ENCODE data around the gene GMCL2. TPM values are rescaled to one million over a fixed set of nuclear protein-coding genes. Genes with fewer than 3 reads are reported as not detected.

The GMCL2 gene
- total RNA-seq, 1 experiment from 2014 or later, result not detected

DNA sequence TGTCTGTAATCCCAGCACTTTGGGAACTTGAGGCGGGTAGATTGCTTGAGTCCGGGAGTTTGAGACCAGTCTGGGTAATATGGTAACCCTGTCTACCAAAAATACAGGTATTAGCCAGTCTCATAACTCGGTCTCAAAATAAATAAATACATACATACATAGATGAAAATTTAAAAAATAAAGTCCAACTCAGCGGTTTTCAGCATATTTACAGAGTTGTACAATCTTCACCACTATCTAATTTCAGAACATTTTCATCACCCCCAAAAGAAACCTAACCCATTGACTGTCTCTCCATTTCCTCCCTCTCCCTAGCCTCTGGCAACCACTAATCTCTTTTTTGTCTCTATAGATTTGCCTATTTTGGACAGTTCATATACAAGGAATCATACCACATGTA lies 45.6 kb downstream of the GMCL2 start:
- no peaks in the 10 kb centered on the region for H3K27me3 ChIP-seq (ENCODE audit: insufficient read depth, low read length)
- peaks cover 0 to 8% of the 10 kb centered on the region in 2 experiments; a peak in 1 of 4 replicates for H3K4me1 ChIP-seq (ENCODE audit: control insufficient read depth in 1 of 2, insufficient read depth in 2 of 2, low read length in 2 of 2)
- H4K20me1 ChIP-seq (ENCODE audit: insufficient read depth), result no peaks in the 10 kb centered on the region
- no peak overlapping the region for H3K9ac ChIP-seq (ENCODE audit: low read length)
- H3K79me2 ChIP-seq (ENCODE audit: insufficient read depth, low read length), result no peaks in the 10 kb centered on the region; the same call in 1 of the 2 replicates
- H3K36me3 ChIP-seq (ENCODE audit: control insufficient read depth in 1 of 2, insufficient read depth in 2 of 2, low read length in 2 of 2), result peaks cover 17 to 19% of the 10 kb centered on the region in 2 experiments; a peak in 3 of 4 replicates
- H3K27ac ChIP-seq (ENCODE audit: low read depth, low read length), result no peak overlapping the region
- DNase-seq (ENCODE audit: low read depth, low spot score), result no peak
- H2AFZ ChIP-seq (ENCODE audit: low read depth, low read length, poor library complexity, severe bottlenecking), result no peak overlapping the region
- no peak for TF ChIP-seq EGR1 (IDR thresholded peaks at IDR 0.05; ENCODE audit: low read depth)
- TF ChIP-seq, protein P1, sequence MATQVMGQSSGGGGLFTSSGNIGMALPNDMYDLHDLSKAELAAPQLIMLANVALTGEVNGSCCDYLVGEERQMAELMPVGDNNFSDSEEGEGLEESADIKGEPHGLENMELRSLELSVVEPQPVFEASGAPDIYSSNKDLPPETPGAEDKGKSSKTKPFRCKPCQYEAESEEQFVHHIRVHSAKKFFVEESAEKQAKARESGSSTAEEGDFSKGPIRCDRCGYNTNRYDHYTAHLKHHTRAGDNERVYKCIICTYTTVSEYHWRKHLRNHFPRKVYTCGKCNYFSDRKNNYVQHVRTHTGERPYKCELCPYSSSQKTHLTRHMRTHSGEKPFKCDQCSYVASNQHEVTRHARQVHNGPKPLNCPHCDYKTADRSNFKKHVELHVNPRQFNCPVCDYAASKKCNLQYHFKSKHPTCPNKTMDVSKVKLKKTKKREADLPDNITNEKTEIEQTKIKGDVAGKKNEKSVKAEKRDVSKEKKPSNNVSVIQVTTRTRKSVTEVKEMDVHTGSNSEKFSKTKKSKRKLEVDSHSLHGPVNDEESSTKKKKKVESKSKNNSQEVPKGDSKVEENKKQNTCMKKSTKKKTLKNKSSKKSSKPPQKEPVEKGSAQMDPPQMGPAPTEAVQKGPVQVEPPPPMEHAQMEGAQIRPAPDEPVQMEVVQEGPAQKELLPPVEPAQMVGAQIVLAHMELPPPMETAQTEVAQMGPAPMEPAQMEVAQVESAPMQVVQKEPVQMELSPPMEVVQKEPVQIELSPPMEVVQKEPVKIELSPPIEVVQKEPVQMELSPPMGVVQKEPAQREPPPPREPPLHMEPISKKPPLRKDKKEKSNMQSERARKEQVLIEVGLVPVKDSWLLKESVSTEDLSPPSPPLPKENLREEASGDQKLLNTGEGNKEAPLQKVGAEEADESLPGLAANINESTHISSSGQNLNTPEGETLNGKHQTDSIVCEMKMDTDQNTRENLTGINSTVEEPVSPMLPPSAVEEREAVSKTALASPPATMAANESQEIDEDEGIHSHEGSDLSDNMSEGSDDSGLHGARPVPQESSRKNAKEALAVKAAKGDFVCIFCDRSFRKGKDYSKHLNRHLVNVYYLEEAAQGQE (IDR thresholded peaks at IDR 0.05; ENCODE audit: low read depth), result no peak
- no peak for TF ChIP-seq SP1 (IDR thresholded peaks at IDR 0.05; ENCODE audit: low read depth)
- no peak for TF ChIP-seq RAD21 (IDR thresholded peaks at IDR 0.05; ENCODE audit: low read depth)
- no peak for TF ChIP-seq CEBPB (IDR thresholded peaks at IDR 0.05; ENCODE audit: low read depth)
- no peak for TF ChIP-seq ZNF274 (IDR thresholded peaks at IDR 0.05; ENCODE audit: low read depth, low read length)
- no peak for TF ChIP-seq ELF1 (IDR thresholded peaks at IDR 0.05; ENCODE audit: borderline replicate concordance, low read depth)
- TF ChIP-seq POLR2A (IDR thresholded peaks at IDR 0.05; ENCODE audit: borderline replicate concordance, extremely low read depth, insufficient read depth, insufficient read length), result no peak
- no peak for TF ChIP-seq SIN3A (IDR thresholded peaks at IDR 0.05; ENCODE audit: low read depth)
- TF ChIP-seq POLR2AphosphoS5 (IDR thresholded peaks at IDR 0.05; ENCODE audit: low read depth, low read length), result no peak
- TF ChIP-seq, protein P2, sequence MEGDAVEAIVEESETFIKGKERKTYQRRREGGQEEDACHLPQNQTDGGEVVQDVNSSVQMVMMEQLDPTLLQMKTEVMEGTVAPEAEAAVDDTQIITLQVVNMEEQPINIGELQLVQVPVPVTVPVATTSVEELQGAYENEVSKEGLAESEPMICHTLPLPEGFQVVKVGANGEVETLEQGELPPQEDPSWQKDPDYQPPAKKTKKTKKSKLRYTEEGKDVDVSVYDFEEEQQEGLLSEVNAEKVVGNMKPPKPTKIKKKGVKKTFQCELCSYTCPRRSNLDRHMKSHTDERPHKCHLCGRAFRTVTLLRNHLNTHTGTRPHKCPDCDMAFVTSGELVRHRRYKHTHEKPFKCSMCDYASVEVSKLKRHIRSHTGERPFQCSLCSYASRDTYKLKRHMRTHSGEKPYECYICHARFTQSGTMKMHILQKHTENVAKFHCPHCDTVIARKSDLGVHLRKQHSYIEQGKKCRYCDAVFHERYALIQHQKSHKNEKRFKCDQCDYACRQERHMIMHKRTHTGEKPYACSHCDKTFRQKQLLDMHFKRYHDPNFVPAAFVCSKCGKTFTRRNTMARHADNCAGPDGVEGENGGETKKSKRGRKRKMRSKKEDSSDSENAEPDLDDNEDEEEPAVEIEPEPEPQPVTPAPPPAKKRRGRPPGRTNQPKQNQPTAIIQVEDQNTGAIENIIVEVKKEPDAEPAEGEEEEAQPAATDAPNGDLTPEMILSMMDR (IDR thresholded peaks at IDR 0.05 in 2 of 3, conservative IDR thresholded peaks at IDR 0.05 in 1 of 3; ENCODE audit: borderline replicate concordance in 1 of 3, insufficient read depth in 1 of 3, low read depth in 2 of 3, low read length in 2 of 3), result no peak
- TF ChIP-seq, protein P3, sequence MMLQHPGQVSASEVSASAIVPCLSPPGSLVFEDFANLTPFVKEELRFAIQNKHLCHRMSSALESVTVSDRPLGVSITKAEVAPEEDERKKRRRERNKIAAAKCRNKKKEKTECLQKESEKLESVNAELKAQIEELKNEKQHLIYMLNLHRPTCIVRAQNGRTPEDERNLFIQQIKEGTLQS (IDR thresholded peaks at IDR 0.05), result no peak
- no peak for TF ChIP-seq YY1 (IDR thresholded peaks at IDR 0.05; ENCODE audit: extremely low read depth, insufficient replicate concordance, low read depth, low read length)
- TF ChIP-seq JUND (IDR thresholded peaks at IDR 0.05), result no peak
- TF ChIP-seq, protein P4, sequence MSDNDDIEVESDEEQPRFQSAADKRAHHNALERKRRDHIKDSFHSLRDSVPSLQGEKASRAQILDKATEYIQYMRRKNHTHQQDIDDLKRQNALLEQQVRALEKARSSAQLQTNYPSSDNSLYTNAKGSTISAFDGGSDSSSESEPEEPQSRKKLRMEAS (IDR thresholded peaks at IDR 0.05), result no peak
- intact Hi-C loops (cut with micrococcal nuclease), result no loop called here
- H3K9me2 ChIP-seq (ENCODE audit: insufficient read depth), result no peaks in the 10 kb centered on the region
- ChIA-PET CTCF (interaction anchor here (10.8 kb wide), 1 partner anchor 66 kb away, joined by 98 read pairs; no protein-coding TSS in a partner anchor), RAD21 (ENCODE audit: low non-redundant PET in 1 of 2, low total read pairs in 2 of 2, uncharacterized antibody in 2 of 2, unreplicated experiment in 2 of 2) (no interaction called here), POLR2A (interaction anchor here (1.1 kb wide), 1 partner anchor 12 kb away, joined by 3 read pairs; the partner anchor contains the start of gene NHP2)
- BruUV-seq (replicated peaks), result no TSS peak
- H3K4me3 ChIP-seq (replicated peaks in 1 of 2; ENCODE audit: low read depth in 1 of 2, low read length in 2 of 2), result no peak overlapping the region
- no peak overlapping the region for H3K4me2 ChIP-seq (ENCODE audit: low read length)
- H3K9me3 ChIP-seq (ENCODE audit: control insufficient read depth in 1 of 2, insufficient read depth in 1 of 2, low read depth in 1 of 2, low read length in 2 of 2), result no peaks in the 10 kb centered on the region
- ATAC-seq, result no peak
